T-helper 2 cell treated with Interferon-gamma antibody and Interleukin-4, amounts not matched to agents 5 μg/mL and 100 μg/mL, for 36 hours (primary cell): ENCODE results near the gene HTR1D.
"Not testable (repeated sequence)": the region's sequence is repeated elsewhere in the genome, so short reads cannot be mapped to it uniquely, and the experiment has no call there.

Experiments
- DNase-seq: peaks from one replicate; pipeline ENCODE4 v3.0.0; 2021; ENCODE audit warnings: low spot score
- H3K27ac Mint-ChIP-seq: one replicate; pipeline ENCODE4 v1.8.0; 2021; ENCODE audit warnings: mild to moderate bottlenecking, mixed read lengths
- H3K27me3 Mint-ChIP-seq: one replicate; pipeline ENCODE4 v1.8.0; 2021; ENCODE audit warnings: low read depth, mixed read lengths
- H3K36me3 Mint-ChIP-seq: one replicate; pipeline ENCODE4 v1.8.0; 2021; ENCODE audit warnings: low read depth, mixed read lengths
- H3K4me1 Mint-ChIP-seq: one replicate; pipeline ENCODE4 v1.8.0; 2021; ENCODE audit warnings: low read depth, mixed read lengths
- H3K4me3 Mint-ChIP-seq: one replicate; pipeline ENCODE4 v1.8.0; 2022; ENCODE audit warnings: mild to moderate bottlenecking, moderate library complexity, mixed read lengths
- H3K9me3 Mint-ChIP-seq: one replicate; pipeline ENCODE4 v1.8.0; 2021; ENCODE audit warnings: mixed read lengths

Gene HTR1D

GRCh38 chr1:23217421-23218115 is at the start of gene HTR1D:
Gene HTR1D, minus strand, starts transcription at chr1:23217502. Its CDS starts 23,283 bp downstream, at chr1:23194219.
- no peaks in the 10 kb centered on the region for H3K4me1 Mint-ChIP-seq
- H3K36me3 Mint-ChIP-seq = no peaks in the 10 kb centered on the region
- H3K4me3 Mint-ChIP-seq = peak within 1 kb of the TSS; percentile 20
- no peak for DNase-seq
- no peaks in the 10 kb centered on the region for H3K9me3 Mint-ChIP-seq
- peaks cover 66% of the 10 kb centered on the region for H3K27me3 Mint-ChIP-seq
- no peak within 1 kb of the TSS for H3K27ac Mint-ChIP-seq

GRCh38 chr1:23263380-23263887 is 46.1 kb upstream of the HTR1D start:
- Mint-ChIP-seq H3K4me3 (no peak overlapping the region), H3K36me3 (no peaks in the 10 kb centered on the region), H3K9me3 (no peaks in the 10 kb centered on the region), H3K4me1 (no peaks in the 10 kb centered on the region), H3K27ac (no peak overlapping the region), H3K27me3 (peaks cover 3% of the 10 kb centered on the region)
- no peak for DNase-seq

GRCh38 chr1:23258082-23258481 is 40.8 kb upstream of the HTR1D start:
- not testable (repeated sequence) for H3K4me1 Mint-ChIP-seq, H3K9me3 Mint-ChIP-seq, H3K27ac Mint-ChIP-seq, H3K4me3 Mint-ChIP-seq, H3K27me3 Mint-ChIP-seq, DNase-seq, H3K36me3 Mint-ChIP-seq

- not testable (repeated sequence) for H3K9me3 Mint-ChIP-seq, H3K4me1 Mint-ChIP-seq, H3K36me3 Mint-ChIP-seq, DNase-seq, H3K4me3 Mint-ChIP-seq, H3K27me3 Mint-ChIP-seq, H3K27ac Mint-ChIP-seq
Measured at GRCh38 chr1:23257371-23257770, 40.1 kb upstream of the HTR1D start.

GRCh38 chr1:23254584-23254983 is 37.3 kb upstream of the HTR1D start:
- Mint-ChIP-seq H3K4me1 (no peaks in the 10 kb centered on the region), H3K36me3 (no peaks in the 10 kb centered on the region), H3K27ac (no peak overlapping the region), H3K27me3 (peaks cover 3% of the 10 kb centered on the region), H3K4me3 (no peak overlapping the region), H3K9me3 (no peaks in the 10 kb centered on the region)
- no peak for DNase-seq

GRCh38 chr1:23251812-23252211 is 34.5 kb upstream of the HTR1D start:
- H3K9me3 Mint-ChIP-seq = no peaks in the 10 kb centered on the region
- no peak overlapping the region for H3K4me3 Mint-ChIP-seq
- peaks cover 4% of the 10 kb centered on the region for H3K27me3 Mint-ChIP-seq
- no peak for DNase-seq
- no peaks in the 10 kb centered on the region for H3K4me1 Mint-ChIP-seq
- no peaks in the 10 kb centered on the region for H3K36me3 Mint-ChIP-seq
- no peak overlapping the region for H3K27ac Mint-ChIP-seq

- H3K36me3 Mint-ChIP-seq = no peaks in the 10 kb centered on the region
- peaks cover 4% of the 10 kb centered on the region for H3K27me3 Mint-ChIP-seq
- DNase-seq = no peak
- no peaks in the 10 kb centered on the region for H3K4me1 Mint-ChIP-seq
- H3K27ac Mint-ChIP-seq = no peak overlapping the region
- H3K9me3 Mint-ChIP-seq = no peaks in the 10 kb centered on the region
- H3K4me3 Mint-ChIP-seq = no peak overlapping the region
Measured at GRCh38 chr1:23249787-23250454, 32.6 kb upstream of the HTR1D start.

GRCh38 chr1:23247276-23247675 is 30.0 kb upstream of the HTR1D start:
- no peak overlapping the region for H3K27ac Mint-ChIP-seq
- no peaks in the 10 kb centered on the region for H3K4me1 Mint-ChIP-seq
- no peaks in the 10 kb centered on the region for H3K9me3 Mint-ChIP-seq
- H3K36me3 Mint-ChIP-seq = no peaks in the 10 kb centered on the region
- peaks cover 4% of the 10 kb centered on the region for H3K27me3 Mint-ChIP-seq
- H3K4me3 Mint-ChIP-seq = no peak overlapping the region
- no peak for DNase-seq

- no peaks in the 10 kb centered on the region for H3K36me3 Mint-ChIP-seq
- H3K4me3 Mint-ChIP-seq = no peak overlapping the region
- no peak overlapping the region for H3K27ac Mint-ChIP-seq
- DNase-seq = no peak
- H3K27me3 Mint-ChIP-seq = peaks cover 4% of the 10 kb centered on the region
- H3K4me1 Mint-ChIP-seq = no peaks in the 10 kb centered on the region
- no peaks in the 10 kb centered on the region for H3K9me3 Mint-ChIP-seq
Measured at GRCh38 chr1:23246274-23246673, 29.0 kb upstream of the HTR1D start.

GRCh38 chr1:23244256-23244761 is 27.0 kb upstream of the HTR1D start:
- Mint-ChIP-seq H3K36me3 (no peaks in the 10 kb centered on the region), H3K27ac (no peak overlapping the region), H3K27me3 (no peaks in the 10 kb centered on the region), H3K4me3 (no peak overlapping the region), H3K4me1 (no peaks in the 10 kb centered on the region), H3K9me3 (no peaks in the 10 kb centered on the region)
- no peak for DNase-seq

GRCh38 chr1:23242414-23242813 is 25.1 kb upstream of the HTR1D start:
- Mint-ChIP-seq H3K4me1 (no peaks in the 10 kb centered on the region), H3K27me3 (peaks cover 2% of the 10 kb centered on the region), H3K27ac (no peak overlapping the region), H3K4me3 (no peak overlapping the region), H3K9me3 (no peaks in the 10 kb centered on the region), H3K36me3 (no peaks in the 10 kb centered on the region)
- DNase-seq = no peak

- Mint-ChIP-seq H3K9me3 (no peaks in the 10 kb centered on the region), H3K4me1 (no peaks in the 10 kb centered on the region), H3K4me3 (no peak overlapping the region), H3K27ac (no peak overlapping the region), H3K27me3 (peaks cover 2% of the 10 kb centered on the region), H3K36me3 (no peaks in the 10 kb centered on the region)
- DNase-seq = no peak
Measured at GRCh38 chr1:23239638-23240295, 22.5 kb upstream of the HTR1D start.

GRCh38 chr1:23238565-23238964 is 21.3 kb upstream of the HTR1D start:
- Mint-ChIP-seq H3K27me3 (peaks cover 2% of the 10 kb centered on the region), H3K27ac (no peak overlapping the region), H3K9me3 (no peaks in the 10 kb centered on the region), H3K4me3 (no peak overlapping the region), H3K4me1 (no peaks in the 10 kb centered on the region), H3K36me3 (no peaks in the 10 kb centered on the region)
- no peak for DNase-seq

- DNase-seq = no peak
- Mint-ChIP-seq H3K9me3 (no peaks in the 10 kb centered on the region), H3K27me3 (peaks cover 2% of the 10 kb centered on the region), H3K4me3 (no peak overlapping the region), H3K36me3 (no peaks in the 10 kb centered on the region), H3K27ac (no peak overlapping the region), H3K4me1 (no peaks in the 10 kb centered on the region)
Measured at GRCh38 chr1:23237508-23237907, 20.2 kb upstream of the HTR1D start.
